Measurements from ENCODE around the gene DTL. TPM values are rescaled to one million over a fixed set of nuclear protein-coding genes. Genes with fewer than 3 reads are reported as not detected.

The DTL gene
- total RNA-seq, 1 experiment from 2014 or later: 73.0 TPM

GRCh38 chr1:212009561-212009960 lies 26.0 kb upstream of the DTL start:
- Histone ChIP-seq H3K23ac (ENCODE audit: insufficient read length, low read depth, low read length) (no peak overlapping the region), H3K9ac (ENCODE audit: extremely low read depth, insufficient read length, low read length) (no peak overlapping the region)
- no CpG with 5 or more reads among the region's 1 CpG for WGBS (ENCODE audit: extremely low coverage, insufficient read length, low lambda C conversion rate)

More at GRCh38 chr1:212009561-212009960, 26.0 kb upstream of the DTL start:
- Histone ChIP-seq H2AFZ (ENCODE audit: low read length) (no peak overlapping the region), H3K14ac (ENCODE audit: insufficient read depth, low read length) (no peak overlapping the region), H2BK120ac (ENCODE audit: low read depth, low read length, poor library complexity, severe bottlenecking) (no peak overlapping the region), H2AK5ac (ENCODE audit: insufficient read length, low read length) (no peak overlapping the region), H2BK20ac (ENCODE audit: low read depth, low read length, poor library complexity, severe bottlenecking) (no peak overlapping the region), H3K23me2 (ENCODE audit: insufficient read length, low read depth, low read length, poor library complexity, severe bottlenecking) (no peaks in the 10 kb centered on the region), H4K5ac (ENCODE audit: insufficient read length, low read depth, low read length) (no peak overlapping the region), H4K91ac (ENCODE audit: insufficient read length, low read depth, low read length) (no peak overlapping the region), H2BK5ac (ENCODE audit: insufficient read length, low read length) (no peak overlapping the region), H3K56ac (ENCODE audit: insufficient read length, low read depth, low read length) (no peak overlapping the region), H3K4me1 (ENCODE audit: insufficient read depth, low read length) (no peaks in the 10 kb centered on the region), H4K20me1 (ENCODE audit: control insufficient read depth, insufficient read depth, insufficient read length) (no peaks in the 10 kb centered on the region), H3K9me3 (ENCODE audit: control insufficient read depth, low read depth, low read length) (no peaks in the 10 kb centered on the region), H3K79me1 (ENCODE audit: insufficient read depth, low read depth, low read length, poor library complexity, severe bottlenecking) (no peaks in the 10 kb centered on the region), H3K27me3 (ENCODE audit: insufficient read depth, low read length) (no peaks in the 10 kb centered on the region), H2BK15ac (ENCODE audit: low read depth, low read length) (no peak overlapping the region), H3K4ac (ENCODE audit: low read depth, low read length) (no peak overlapping the region), H3K4me2 (ENCODE audit: insufficient read depth, insufficient read length, low read length) (no peak overlapping the region), H3K27ac (ENCODE audit: insufficient read length, low read depth, low read length) (no peak overlapping the region), H3K18ac (ENCODE audit: insufficient read length, low read depth, low read length) (no peak overlapping the region), H4K8ac (replicated peaks; ENCODE audit: insufficient read length, low read depth, low read length) (no peak overlapping the region), H3T11ph (ENCODE audit: low read length) (no peak overlapping the region), H2BK12ac (ENCODE audit: insufficient read length, low read depth, low read length) (no peak overlapping the region), H3K79me2 (ENCODE audit: insufficient read depth, low read length) (no peaks in the 10 kb centered on the region)
- Mint-ChIP-seq H3K9me3 (peaks cover under 1 to 1% of the 10 kb centered on the region in 2 experiments; a peak in 2 of 5 replicates), H3K27ac (no peak overlapping the region), H3K4me1 (0 out of 4 replicates have a peak, but pooled peaks cover 0 to 5% of the 10 kb centered on the region in 2 experiments), H3K27me3 (ENCODE audit: low read depth) (no peaks in the 10 kb centered on the region), H3K36me3 (ENCODE audit: insufficient read depth in 1 of 3, low read depth in 3 of 3) (peaks cover 3 to 25% (median 7%) of the 10 kb centered on the region in 3 experiments; a peak in 6 of 7 replicates), H3K4me3 (no peak overlapping the region)
- TF ChIP-seq, protein P1, sequence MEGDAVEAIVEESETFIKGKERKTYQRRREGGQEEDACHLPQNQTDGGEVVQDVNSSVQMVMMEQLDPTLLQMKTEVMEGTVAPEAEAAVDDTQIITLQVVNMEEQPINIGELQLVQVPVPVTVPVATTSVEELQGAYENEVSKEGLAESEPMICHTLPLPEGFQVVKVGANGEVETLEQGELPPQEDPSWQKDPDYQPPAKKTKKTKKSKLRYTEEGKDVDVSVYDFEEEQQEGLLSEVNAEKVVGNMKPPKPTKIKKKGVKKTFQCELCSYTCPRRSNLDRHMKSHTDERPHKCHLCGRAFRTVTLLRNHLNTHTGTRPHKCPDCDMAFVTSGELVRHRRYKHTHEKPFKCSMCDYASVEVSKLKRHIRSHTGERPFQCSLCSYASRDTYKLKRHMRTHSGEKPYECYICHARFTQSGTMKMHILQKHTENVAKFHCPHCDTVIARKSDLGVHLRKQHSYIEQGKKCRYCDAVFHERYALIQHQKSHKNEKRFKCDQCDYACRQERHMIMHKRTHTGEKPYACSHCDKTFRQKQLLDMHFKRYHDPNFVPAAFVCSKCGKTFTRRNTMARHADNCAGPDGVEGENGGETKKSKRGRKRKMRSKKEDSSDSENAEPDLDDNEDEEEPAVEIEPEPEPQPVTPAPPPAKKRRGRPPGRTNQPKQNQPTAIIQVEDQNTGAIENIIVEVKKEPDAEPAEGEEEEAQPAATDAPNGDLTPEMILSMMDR (conservative IDR thresholded peaks at IDR 0.05): no peak
- no peak for DNase-seq

All from H9 (cell line).